GM12873 (cell line): Measurements from ENCODE around the gene PARP14.

Experiments
- CTCF ChIP-seq: IDR thresholded peaks from 2 replicates; pipeline ENCODE4 v1.5.1; 2012; ENCODE audit warnings: low read depth, mild to moderate bottlenecking, moderate library complexity, low read length, control low read depth; ENCODE audit not compliant: insufficient read depth; ENCODE audit errors: missing control alignments

The PARP14 gene

GRCh38 chr3:122774564-122774963 lies 93.9 kb downstream of the PARP14 start:
- TF ChIP-seq CTCF: no peak

- no peak for TF ChIP-seq CTCF
Observed at GRCh38 chr3:122776675-122777468, 96.2 kb downstream of the PARP14 start.

- TF ChIP-seq CTCF: no peak
Observed at GRCh38 chr3:122777563-122777962, 96.9 kb downstream of the PARP14 start.
